Stimulated activated CD4-positive, alpha-beta T cell treated with anti-CD3 and anti-CD28 coated beads, TNF-alpha, amount 100 ng/mL, for 4 hours (primary cell): Measurements from ENCODE around the gene CD164.
"Not testable (repeated sequence)": the region's sequence is repeated elsewhere in the genome, so short reads cannot be mapped to it uniquely, and the experiment has no call there.

Experiments used
- DNase-seq, 3 experiments: peaks; one replicate each; pipeline ENCODE4 v3.0.0-alpha.2; 2020; ENCODE audit warnings: low read depth in 3 of 3

Gene CD164

GRCh38 chr6:109374326-109374892, 7.9 kb downstream of the CD164 start:
- no peak for DNase-seq

DNA sequence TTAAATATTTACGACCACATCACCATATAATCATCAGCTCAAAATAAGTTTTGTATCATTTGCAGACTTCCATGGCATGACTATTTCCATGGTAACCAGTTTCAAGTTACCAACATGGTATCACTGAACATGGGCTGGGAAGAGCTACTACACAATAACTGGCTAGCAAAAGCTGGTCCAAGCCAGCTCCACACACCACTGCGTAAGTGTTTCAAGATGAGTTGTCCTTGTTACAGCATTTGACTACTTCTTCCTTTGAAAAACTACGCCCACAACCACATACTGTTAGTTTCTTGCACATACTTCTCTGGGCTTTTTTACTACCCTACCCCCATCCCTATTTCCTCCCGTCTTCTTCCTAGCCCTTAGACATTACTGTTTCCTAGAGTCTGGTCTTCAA, 8.5 kb downstream of the CD164 start:
- no peak for DNase-seq

DNA sequence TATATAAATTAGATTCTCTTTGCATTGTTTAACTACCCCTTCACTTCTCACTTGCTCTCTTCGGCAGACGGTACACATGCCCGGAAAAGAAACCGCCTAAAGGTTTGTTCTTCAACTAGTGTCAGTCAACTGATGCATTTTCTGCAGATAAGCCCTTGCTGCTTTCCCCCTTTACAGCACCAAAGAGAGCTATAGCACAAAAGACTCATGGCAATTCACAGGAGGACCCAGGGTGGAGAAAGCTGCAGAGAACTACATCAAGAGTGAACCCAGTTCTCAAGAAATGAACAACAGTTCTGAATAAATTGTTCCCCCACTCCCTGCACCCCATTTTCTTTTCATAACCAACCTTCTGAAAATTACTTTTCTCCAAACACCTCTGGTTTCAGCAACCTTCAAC, 8.9 kb downstream of the CD164 start:
- DNase-seq, result no peak

DNA sequence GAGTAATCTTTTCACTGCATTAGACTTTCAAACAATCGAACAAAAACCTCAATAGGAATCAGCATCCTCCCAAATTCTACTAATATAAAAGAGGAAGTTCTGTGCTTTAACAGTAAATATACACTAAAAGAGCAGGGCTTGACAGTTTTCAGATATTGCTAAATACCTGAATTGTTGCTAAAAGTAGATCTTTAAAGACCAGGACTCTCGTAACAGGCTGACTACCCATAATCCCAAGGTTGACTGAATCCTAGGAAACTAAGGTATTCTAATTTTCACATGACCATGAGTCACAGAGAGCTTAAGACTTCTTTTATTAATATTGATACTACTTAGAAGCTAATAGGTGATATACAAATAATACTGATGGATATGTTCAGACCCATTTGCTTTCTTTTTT, 10.1 kb downstream of the CD164 start:
- DNase-seq, result no peak

DNA sequence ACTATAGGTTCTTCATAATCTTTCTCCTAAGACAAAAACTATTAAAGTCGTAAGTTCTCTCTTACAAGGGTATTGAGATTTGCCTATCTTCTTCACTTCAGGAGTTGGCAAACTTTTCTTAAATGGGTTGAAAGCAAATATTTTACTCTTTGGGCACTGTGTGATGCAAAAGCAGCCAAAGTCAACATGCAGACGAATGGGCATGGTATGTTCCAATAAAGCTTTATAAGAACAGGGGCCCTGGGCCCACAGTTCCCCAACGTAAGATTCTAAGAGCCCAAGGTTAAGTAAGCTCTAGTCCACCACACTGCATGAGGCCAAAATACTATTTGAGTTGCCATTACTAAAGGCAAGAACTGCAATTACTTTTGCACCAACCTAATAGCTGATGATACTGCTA, 11.5 kb downstream of the CD164 start:
- no peak for DNase-seq

DNA sequence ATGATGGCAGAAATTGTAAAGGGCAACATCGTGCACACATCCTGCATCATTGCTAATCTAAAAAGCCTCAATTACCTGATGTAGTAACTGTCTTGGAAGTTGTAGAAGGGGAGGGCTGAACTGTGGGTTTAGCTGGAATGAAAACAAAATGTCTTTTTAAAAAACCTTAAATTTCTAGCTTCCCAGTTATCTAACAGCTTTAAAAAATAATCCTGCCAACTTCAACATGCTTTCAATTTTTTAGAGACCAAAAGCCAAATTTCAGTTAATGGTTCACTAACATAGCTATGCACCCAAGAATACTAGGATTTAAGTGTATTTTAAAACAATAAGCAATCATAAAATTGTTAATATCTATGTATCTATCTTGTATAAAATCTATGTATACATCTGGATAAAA, 11.9 kb downstream of the CD164 start:
- DNase-seq, result no peak

- no peak for DNase-seq
Measured at GRCh38 chr6:109369728-109370127, 12.5 kb downstream of the CD164 start.

DNA sequence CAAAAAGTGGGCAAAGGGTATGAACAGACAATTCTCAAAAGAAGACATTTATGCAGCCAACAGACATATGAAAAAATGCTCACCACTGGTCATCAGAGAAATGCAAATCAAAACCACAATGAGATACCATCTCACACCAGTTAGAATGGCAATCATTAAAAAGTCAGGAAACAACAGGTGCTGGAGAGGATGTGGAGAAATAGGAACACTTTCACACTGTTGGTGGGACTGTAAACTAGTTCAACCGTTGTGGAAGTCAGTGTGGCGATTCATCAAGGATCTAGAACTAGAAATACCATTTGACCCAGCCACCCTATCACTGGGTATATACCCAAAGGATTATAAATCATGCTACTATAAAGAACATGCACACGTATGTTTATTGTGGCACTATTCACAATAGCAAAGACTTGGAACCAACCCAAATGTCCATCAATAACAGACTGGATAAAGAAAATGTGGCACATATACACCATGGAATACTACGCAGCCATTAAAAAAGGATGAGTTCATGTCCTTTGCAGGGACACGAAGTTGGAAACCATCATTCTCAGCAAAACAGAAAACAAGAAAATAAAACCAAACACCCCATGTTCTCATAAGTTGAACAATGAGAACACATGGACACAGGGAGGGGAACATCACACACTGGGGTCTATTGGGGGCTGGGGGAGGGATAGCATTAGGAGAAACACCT, 17.7 kb downstream of the CD164 start:
- not testable (repeated sequence) for DNase-seq

DNA sequence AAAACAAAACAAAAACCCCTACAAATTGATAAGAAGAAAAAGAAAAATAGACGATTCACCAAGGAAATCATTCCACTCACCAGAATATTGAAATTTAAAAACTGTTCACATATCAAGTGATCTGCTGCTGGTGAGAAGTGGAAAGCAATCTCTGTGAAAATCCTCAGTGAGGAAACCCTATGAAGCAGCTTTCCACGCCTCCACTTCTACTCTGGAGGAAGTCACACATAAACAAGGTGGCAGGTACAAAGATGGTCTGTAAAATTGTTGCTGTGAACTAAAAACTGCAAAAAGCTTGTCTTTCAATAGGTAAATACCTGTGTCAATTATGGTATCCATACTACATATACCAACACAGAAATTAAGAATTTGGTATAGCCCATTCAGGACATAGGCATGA, 18.5 kb downstream of the CD164 start:
- no peak for DNase-seq

GRCh38 chr6:109362102-109362884, 20.0 kb downstream of the CD164 start:
- no peak for DNase-seq

DNA sequence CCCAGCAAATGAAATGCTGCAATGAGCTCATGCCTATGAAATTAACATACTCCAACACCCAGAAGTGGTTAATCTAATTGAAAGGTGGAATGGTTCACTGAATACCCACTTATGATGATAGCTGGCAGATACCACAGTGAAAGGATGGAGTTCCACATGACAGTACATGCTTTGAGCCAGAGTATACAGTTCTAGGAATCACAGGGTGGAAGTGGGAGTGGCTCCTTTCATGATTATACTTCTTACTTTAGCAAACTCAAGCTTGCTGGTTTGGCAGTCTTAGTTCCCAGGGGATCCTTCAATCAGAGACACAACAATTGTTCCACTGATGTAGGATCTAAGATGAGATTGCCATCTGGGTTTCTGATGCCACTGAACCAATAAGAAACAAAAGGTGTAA, 21.5 kb downstream of the CD164 start:
- DNase-seq, result no peak

- no peak for DNase-seq
Measured at GRCh38 chr6:109360281-109360680, 22.0 kb downstream of the CD164 start.

DNA sequence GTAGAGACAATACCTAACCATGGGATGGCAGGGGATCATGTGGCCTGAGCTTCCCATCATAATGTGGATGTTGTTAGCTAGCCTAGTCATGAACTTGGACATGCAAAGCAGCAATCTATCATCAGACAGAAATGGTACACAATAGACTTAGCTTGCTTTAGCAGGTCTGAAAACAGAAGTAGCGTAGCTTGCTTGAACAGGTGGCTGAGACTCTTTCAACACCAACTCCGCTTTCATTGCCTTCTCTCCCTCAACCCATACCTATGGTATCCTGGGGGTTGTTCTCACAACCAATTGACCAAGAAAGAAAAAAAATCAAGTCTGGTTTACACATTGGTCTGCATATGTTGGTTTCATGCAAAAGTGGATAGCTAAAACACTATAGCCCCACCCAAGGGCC, 23.0 kb downstream of the CD164 start:
- no peak for DNase-seq

GRCh38 chr6:109358204-109358603, 24.1 kb downstream of the CD164 start:
- no peak for DNase-seq

DNA sequence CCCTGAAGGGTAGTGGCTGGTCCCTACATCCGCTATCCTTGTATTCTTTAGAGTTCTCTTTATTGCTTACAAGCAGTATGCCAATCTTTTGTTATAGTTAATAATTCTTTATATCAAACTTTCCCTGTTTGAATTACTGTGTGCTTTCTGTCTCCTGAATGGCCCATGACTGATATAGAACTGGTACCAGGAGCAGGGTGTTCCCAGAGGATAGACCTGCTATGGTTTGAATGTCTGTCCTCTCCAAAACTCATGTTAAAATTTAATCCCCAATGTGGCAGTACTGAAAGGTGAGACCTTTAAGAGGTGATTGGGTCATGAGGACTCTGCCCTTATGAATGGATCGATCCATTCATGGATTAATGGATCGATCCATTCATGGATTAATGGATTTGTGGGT, 26.0 kb downstream of the CD164 start:
- no peak for DNase-seq

DNA sequence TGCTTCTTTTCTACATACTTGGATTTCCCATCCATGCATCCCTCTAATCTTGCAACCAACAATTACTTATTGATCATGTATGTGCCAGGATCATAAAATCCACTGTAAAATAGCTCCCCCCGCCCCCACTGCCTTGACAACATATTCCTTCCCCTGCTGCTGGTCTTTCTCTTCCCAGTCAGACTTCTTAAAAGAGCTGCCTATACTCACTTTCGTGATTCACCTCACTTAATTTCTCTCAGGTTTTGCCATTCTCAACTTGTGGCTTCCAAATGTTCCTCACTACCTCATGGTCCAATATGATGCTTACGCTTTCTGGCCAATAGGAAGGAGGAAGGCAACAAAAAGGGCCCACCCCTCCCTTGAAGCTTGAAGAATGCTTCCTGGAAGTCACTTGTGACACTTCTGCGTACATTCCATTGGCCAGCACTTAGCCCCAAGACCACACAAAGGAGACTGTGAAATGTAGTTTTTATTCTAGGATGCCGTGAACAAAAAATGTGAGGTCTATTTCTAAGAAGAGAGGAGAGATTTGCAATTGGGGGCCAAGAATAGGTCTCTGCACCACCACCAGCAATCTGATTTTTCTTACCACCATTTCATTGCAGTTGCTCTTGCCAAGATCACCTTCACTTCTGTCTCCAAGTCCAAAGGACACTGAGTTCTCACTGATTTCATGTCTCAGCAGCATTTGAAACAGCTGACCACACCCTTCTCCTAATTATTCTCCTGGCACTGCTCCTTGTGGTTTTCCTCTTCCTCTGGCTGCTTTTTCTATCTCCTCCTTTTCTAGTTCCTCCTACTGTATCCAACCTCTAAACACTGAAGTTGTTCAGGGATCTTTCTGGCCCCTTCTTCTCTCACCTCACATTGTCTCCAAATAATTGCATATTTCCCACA, 30.8 kb downstream of the CD164 start:
- no peak for DNase-seq

GRCh38 chr6:109349419-109349987, 32.8 kb downstream of the CD164 start:
- DNase-seq, result no peak

DNA sequence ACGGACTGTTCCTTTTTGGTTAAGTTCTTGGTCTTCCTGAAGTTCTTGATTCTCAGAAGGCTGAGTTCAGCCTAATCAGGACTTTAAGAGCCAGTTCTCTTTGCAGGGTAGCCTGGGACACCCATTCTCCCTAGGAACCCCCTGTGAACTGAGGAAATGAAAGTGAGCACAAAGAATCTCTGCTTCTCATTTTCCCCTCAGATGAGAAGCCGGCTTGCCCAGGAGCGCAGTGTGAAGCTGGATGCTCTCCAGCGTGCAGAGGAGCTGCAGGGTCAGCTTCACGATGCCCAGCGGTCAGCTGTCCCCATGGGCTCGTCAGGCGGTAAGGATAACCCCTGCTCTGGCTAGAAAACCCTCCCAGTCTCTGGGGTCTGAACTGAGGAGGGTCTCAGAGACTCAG, 34.0 kb downstream of the CD164 start:
- no peak for DNase-seq

DNA sequence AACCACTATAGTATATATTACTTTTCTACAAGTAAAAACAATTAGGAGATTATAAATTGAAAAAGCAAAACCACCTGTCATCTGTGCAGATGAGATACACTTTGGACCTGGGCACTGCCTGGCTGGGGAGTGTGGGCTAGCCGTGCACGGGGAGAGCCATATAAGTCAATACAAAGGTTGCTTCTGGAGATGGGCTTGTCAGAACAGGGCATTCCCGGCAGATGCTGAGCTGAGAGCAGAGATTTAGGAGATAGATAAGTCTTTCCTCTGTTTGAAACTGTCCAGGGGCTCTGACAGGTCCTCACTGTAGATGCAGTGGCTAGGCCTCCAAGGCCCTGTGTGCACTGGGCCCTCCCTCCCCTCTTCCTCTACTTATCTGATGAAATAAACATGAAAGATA, 34.5 kb downstream of the CD164 start:
- DNase-seq, result no peak

DNA sequence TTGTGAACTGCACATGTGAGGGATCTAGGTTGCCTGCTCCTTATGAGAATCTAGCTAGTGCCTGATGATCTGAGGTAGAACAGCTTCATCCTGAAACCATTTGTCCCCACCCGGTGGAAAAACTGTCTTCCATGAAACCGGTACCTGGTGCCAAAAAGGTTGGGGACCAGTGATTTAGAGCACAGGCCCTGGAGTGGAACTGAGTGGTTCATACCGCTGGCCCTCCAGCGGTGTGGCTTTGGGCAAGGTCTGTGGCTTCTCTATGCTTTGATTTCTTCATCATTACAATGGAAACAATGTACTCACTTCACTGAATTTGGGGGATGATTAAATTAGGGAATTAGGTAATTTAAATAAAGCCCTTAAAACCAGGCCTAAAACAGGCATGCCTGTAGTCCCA, 36.3 kb downstream of the CD164 start:
- DNase-seq, result no peak

DNA sequence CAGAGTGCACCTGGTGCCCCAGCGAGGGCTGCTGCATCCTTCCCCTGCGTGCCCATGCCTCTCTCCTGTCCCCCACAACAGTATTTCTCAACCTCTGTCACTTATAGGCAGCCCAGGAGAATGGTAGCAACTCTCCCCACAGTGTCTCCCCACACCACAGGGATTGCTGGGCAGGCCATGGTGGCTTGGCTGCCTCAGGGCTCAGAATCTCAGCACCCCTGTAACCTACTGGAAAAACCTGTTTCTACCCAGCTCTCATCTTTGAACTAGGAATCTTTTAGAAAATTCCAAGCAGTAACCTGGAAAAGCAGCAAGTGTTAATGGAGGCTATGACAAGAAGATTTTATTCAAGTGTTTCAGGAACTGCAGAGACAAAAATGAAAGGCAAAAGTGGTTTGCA, 38.0 kb downstream of the CD164 start:
- DNase-seq, result no peak

DNA sequence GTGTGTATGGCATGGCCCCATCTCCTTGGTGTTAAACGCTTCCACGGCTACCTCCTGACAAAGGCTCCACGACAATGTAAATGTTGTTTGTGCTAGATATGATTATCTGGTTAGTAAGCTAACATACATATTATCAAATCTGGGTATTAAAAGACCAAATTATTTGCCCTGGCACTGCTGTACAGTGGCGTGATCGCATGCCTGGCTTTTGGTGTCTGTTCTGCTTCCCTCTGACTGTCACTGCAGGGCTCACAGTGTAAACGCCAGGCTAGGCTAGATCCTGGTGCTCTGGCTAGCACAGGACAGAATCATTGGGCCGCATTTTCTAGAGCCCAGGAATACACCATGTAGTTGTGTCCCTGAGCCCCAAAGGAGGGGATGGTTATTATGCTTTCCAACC, 38.7 kb downstream of the CD164 start:
- no peak for DNase-seq
